ENCODE measurements around the gene MICAL2.

MICAL2 gene

GRCh38 chr11:12156301-12157140 is 46.1 kb downstream of the MICAL2 start:
- DNase-seq (ENCODE audit: low spot score), result no peak

GRCh38 chr11:12157241-12157661 is 46.9 kb downstream of the MICAL2 start:
- DNase-seq (ENCODE audit: low spot score), result no peak

- no peak for DNase-seq (ENCODE audit: low spot score)
Measured at GRCh38 chr11:12158909-12159308, 48.5 kb downstream of the MICAL2 start.

- DNase-seq (ENCODE audit: low spot score), result no peak
Measured at GRCh38 chr11:12159351-12160099, 49.1 kb downstream of the MICAL2 start.

GRCh38 chr11:12160231-12160630 is 49.8 kb downstream of the MICAL2 start:
- DNase-seq (ENCODE audit: low spot score), result no peak

- DNase-seq (ENCODE audit: low spot score), result no peak
Measured at GRCh38 chr11:12160680-12161079, 50.3 kb downstream of the MICAL2 start.

GRCh38 chr11:12161137-12161536 is 50.7 kb downstream of the MICAL2 start:
- DNase-seq (ENCODE audit: low spot score), result no peak

GRCh38 chr11:12161603-12162350 is 51.4 kb downstream of the MICAL2 start:
- no peak for DNase-seq (ENCODE audit: low spot score)

- no peak for DNase-seq (ENCODE audit: low spot score)
Measured at GRCh38 chr11:12162652-12163051, 52.3 kb downstream of the MICAL2 start.

- no peak for DNase-seq (ENCODE audit: low spot score)
Measured at GRCh38 chr11:12163181-12163941, 53.0 kb downstream of the MICAL2 start.

- DNase-seq (ENCODE audit: low spot score), result no peak
Measured at GRCh38 chr11:12164061-12165014, 53.9 kb downstream of the MICAL2 start.

- no peak for DNase-seq (ENCODE audit: low spot score)
Measured at GRCh38 chr11:12165237-12165875, 55.0 kb downstream of the MICAL2 start.

- DNase-seq (ENCODE audit: low spot score), result no peak
Measured at GRCh38 chr11:12166299-12167060, 56.1 kb downstream of the MICAL2 start.

- no peak for DNase-seq (ENCODE audit: low spot score)
Measured at GRCh38 chr11:12167061-12168000, 56.9 kb downstream of the MICAL2 start.

- no peak for DNase-seq (ENCODE audit: low spot score)
Measured at GRCh38 chr11:12168114-12168513, 57.7 kb downstream of the MICAL2 start.

GRCh38 chr11:12169822-12170221 is 59.4 kb downstream of the MICAL2 start:
- no peak for DNase-seq (ENCODE audit: low spot score)

GRCh38 chr11:12170501-12170900 is 60.1 kb downstream of the MICAL2 start:
- DNase-seq (ENCODE audit: low spot score), result no peak

GRCh38 chr11:12170984-12171383 is 60.6 kb downstream of the MICAL2 start:
- DNase-seq (ENCODE audit: low spot score), result no peak
